Left kidney (tissue), 2 donors: ENCODE measurements around the gene SEC61A1. TPM values are rescaled to one million over a fixed set of nuclear protein-coding genes. Genes with fewer than 3 reads are reported as not detected.

ENCODE experiments used
- DNase-seq: peaks from one replicate; pipeline ENCODE4 v3.0.0-alpha.2; 2013
- polyA plus RNA-seq: library from polyadenylated mRNA; unstranded; fragments of 120-200 nt; gene quantifications from one replicate; pipeline ENCODE4 v1.2.1, GENCODE V29; 2013; ENCODE audit not compliant: insufficient read length

SEC61A1 gene
- polyA plus RNA-seq, 1 donor, result 175 TPM

DNA sequence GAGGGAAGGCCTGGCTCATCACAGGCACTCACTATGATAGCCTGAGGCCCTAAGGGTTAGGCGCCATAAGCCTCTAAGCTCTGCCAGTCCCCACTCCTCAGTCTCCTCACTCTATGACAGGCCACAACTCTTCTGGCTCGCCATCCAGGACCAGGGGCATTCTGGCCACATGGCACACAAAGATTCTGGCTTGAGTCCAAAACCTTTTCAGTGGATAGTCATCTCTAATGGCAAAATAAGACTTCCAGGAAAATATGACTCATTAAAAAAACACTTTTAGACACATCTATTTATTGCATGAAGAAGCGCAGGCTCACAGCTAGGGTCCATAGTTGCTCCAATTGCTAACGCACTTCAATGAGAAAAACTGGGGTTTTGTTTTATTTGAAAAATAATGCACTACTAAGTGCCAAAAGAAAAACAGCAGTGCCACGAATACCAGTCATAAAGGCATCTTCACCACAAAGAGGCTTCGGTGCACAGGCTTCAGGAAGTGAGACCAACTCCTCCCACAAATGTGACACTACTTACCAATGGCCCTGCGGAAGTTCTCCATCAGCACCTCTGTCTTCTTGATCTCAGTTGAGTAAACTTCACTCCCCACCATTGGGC, 60.2 kb downstream of the SEC61A1 start:
- DNase-seq, result no peak

DNA sequence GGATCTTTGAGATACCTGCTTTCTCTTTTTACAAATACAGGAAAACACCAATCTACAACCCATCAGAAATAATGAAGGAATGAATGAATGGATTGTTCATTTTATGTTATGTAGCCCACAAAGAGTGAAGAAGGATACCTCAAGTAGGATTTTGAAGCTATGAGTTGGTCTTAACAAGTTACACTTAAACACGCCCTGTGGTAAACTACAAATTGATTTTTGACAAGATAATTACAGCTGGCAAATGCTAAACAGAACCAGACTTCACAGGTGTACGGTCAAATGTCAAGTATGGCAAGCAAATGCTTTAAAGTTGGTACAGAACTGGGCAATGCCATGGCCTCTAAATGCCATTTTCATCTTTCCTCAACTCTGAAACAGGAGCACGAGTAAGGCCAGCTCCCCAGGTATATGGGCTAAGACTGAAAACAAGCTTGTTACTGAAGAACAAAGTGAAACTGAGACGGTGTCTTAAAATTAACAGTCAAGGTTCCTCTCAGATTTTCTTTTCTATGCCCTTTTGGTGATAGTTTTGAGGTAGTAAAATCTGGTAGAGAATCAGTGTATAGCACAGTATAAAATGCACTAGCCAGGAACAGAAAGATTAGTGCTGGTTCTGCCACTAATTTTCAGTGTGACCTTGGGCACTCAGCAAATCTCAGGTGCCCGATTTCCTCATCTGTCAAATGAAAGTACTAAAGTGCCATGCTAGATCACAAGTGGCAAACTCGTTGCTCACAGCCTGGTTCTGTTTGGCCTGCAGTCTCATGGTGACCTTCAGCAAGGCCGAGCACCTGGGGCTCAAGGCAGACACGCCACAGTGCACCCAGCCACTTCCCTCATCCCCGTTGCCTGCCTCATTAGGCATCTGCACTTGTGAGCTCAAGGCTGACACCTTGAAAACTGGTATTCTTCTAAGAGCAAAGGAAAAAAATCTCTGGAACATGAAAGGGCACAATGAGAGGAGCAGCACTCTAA, 61.9 kb downstream of the SEC61A1 start:
- no peak for DNase-seq

Other genes starting within 250 kb of the SEC61A1 start
- 22.6 TPM for gene MGLL, start 229.9 kb upstream of the SEC61A1 start, polyA plus RNA-seq
- gene KBTBD12, start 137.2 kb upstream of the SEC61A1 start, polyA plus RNA-seq, result 1.5 TPM
- gene RUVBL1, start 71.4 kb downstream of the SEC61A1 start, polyA plus RNA-seq, result 67.2 TPM
- gene EEFSEC, start 101.0 kb downstream of the SEC61A1 start, polyA plus RNA-seq, result 22.9 TPM